GM21526 (cell line): ENCODE data around the gene WDR37.

ENCODE experiments used
- ATAC-seq: cut with Tn5 transposase; IDR thresholded peaks from one replicate; pipeline ENCODE4 v1.9.1; 2021; ENCODE audit warnings: moderate library complexity; ENCODE audit not compliant: unreplicated experiment, low FRiP score

Gene WDR37

DNA sequence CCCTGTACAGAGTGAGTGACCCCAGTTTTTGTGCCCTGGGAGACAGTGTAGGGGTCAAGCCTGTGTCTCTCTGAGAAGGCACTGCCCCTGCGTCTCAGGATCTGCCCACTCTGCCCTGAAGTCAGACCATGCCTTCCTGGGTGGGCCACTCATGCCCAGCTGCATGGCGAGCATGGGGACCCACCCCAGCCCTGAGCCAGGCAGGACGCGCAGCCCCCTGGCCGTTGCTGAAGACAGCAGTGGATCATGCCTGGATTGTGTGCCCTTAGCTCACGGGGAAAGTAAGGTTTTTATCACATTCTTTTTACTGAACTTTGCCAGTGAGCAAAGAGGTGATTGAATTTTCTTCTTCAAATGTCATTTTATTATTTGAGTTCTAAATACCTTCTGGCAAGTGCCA, 66.2 kb downstream of the WDR37 start:
- no peak for ATAC-seq

DNA sequence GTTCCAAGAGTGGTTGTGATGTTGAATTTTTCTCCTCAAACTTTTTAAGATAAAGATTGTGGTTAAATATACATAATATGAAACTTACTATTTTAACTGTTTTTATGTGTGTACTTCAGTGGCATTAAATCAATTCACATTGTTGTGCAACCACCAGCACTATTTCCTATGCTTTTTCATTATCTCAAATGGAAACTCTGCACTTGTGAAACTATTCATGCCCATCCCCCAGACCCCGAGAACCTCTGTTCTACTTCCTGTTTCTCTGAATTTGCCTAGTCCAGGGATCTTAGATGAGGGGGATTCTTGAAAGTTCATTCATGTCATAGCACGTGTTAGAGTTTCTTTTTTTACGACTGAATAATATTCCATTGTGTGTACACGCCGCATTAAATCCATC, 67.0 kb downstream of the WDR37 start:
- ATAC-seq: no peak

GRCh38 chr10:1123972-1124371, 67.8 kb downstream of the WDR37 start:
- no peak for ATAC-seq

GRCh38 chr10:1124796-1125195, 68.6 kb downstream of the WDR37 start:
- ATAC-seq: no peak

GRCh38 chr10:1126461-1126860, 70.3 kb downstream of the WDR37 start:
- ATAC-seq: no peak

GRCh38 chr10:1127629-1128028, 71.4 kb downstream of the WDR37 start:
- ATAC-seq: no peak

DNA sequence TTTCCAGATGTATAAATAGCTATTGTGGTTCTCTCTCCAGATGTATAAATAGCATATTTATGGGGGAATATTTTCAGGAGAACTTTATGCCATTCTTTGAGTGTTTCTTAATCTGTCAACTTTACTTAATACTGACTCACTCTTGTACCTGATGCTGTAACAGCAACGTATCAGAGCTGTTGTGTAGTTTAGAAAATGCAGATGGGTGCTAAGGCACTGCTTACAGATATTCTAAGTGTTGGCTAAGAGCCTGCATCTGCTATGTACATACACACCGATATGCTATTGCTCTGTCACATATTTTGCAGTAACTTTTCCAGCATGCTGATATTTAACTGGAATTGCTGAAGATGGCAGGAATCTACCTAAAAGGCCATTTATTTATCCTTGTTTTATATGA, 71.9 kb downstream of the WDR37 start:
- no peak for ATAC-seq

- no peak for ATAC-seq
Observed at GRCh38 chr10:1128649-1129048, 72.5 kb downstream of the WDR37 start.

- no peak for ATAC-seq
Observed at GRCh38 chr10:1130226-1130625, 74.0 kb downstream of the WDR37 start.

DNA sequence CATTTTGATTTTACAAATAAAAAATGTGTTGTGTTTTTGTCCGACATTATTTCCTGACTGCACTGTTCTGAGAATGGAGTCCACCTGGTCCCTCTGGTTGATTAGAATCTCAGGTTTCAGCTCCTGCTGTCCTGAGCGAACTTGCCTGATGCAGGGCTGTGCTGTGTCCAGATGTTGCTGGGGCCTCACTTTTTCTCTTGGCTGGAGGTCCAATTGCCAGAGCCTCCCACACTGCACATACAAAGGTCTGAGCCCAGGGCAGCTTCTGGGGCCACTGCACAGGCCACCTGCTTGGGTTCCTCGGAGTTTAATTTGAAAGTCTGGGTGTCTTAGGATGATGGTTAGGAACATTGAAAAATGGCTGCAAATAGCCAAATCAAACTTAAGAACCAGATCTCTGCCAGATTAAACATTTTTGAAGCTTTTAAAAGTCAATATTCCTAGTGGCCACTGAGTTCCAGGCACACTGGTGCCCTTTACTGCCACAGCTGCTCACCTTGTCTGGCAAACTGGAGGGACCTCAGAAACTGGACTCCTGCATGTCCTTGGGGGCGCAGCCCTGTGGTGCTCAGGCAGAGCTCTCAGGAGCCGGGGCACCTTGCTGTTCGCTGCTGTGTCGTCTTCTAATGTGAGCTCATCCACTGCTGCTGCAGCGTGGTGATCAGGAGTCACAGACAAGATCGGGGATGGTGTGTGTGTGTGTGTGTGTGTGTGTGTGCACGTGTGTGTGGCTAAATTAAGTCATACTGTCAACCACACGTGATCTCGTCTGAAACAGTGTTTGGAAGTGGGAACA, 75.0 kb downstream of the WDR37 start:
- no peak for ATAC-seq

GRCh38 chr10:1132584-1132983, 76.4 kb downstream of the WDR37 start:
- no peak for ATAC-seq

DNA sequence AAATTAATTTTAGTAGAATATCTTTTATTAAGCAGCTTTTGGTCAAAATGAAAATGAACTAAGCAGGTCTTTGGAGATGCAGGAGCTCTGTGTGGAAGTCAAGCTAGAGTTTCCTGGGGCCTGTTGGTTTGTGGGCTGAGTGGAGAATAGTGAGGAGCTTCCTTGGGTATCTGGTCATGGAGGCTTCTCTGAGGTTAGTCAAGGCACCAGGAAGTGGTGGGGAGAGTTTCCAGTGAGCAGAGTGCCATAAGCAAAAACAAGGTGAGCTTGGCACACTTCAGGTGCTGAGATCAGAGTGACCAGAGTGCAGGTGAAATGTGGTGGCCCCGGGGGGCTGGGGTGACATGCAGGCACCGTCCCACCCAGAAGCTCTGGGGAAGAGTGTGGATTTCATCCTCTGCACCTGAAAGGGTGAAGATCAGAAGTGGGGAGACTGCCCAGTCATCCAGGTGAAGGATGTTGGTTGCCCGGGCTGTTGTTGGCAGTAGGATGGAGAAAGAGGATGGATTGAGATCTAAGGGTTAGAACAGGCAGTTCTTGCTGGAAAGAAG, 77.4 kb downstream of the WDR37 start:
- ATAC-seq: no peak

DNA sequence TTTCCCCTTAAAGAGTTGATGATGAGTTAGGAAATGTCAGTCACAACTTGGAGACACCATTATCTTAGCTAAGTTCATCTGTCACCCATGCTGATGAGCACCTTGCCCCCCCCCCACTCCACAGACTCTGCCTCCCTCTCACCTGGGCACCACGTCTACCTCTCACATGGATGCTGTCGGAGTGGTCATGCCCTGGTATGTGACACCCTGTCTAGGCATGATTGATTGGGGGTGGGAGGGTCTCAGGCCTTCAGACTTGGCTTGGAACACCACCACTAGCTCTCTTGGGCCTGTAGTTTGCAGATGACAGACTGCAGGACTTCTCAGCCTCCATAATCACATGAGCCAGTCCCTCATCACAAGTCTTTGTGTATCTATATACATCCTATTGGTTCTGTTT, 78.0 kb downstream of the WDR37 start:
- ATAC-seq: no peak

DNA sequence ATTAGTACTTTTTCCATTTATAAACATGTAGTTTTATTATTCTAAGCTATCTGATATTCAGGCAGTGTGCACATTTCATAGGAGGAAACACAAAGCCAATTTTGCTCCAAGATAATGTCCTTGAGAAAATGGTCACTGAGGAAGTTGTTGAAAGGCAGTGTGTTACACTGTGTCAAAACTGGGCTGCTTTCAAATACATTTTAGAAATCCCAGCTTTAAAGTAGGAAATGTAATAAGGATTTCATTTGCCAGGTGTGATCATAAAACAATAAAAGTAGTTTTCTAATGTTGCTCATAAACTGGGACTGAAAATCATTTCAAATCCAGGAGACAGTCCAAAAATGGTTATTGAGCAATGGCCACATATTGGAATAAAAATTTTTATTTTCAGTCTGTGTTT, 80.1 kb downstream of the WDR37 start:
- no peak for ATAC-seq

GRCh38 chr10:1137499-1138163, 81.4 kb downstream of the WDR37 start:
- ATAC-seq: no peak

DNA sequence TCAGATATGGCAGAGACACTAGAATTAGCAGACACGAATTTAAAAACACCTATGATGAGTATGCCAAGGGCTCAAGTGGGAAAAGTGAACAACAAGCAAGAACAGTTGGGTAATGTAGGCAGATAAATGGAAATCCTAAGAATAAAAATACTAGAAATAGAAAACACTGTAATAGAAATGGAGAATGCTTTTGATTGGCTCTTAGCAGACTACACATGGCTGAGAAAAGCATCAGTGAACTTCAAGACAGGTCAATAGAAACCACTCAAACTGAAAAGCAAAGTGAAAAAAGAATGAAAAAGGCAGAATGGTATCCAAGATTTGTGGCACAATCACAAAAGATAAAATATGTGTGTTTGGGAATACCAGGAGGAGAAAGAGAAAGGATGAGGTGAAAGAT, 82.3 kb downstream of the WDR37 start:
- no peak for ATAC-seq

GRCh38 chr10:1141261-1141660, 85.1 kb downstream of the WDR37 start:
- ATAC-seq: no peak

- ATAC-seq: no peak
Observed at GRCh38 chr10:1141701-1142100, 85.5 kb downstream of the WDR37 start.

DNA sequence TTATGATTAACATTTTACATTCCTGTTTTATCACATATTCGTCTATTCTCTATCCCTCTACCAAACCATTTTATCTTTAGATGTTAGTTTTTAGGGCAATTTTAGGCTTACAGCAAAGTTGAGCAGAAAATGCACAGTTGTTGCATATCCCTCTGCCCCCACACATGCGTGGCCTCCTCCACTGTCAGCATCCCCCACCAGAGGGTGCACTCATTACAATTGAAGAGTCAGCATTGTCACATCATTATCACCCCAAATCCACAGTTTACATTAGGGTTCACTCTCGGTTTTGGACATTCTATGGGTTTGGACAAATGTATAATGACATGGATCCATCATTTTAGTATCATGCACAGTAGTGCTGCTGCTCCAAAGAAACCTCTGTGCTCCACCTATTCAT, 86.4 kb downstream of the WDR37 start:
- no peak for ATAC-seq

DNA sequence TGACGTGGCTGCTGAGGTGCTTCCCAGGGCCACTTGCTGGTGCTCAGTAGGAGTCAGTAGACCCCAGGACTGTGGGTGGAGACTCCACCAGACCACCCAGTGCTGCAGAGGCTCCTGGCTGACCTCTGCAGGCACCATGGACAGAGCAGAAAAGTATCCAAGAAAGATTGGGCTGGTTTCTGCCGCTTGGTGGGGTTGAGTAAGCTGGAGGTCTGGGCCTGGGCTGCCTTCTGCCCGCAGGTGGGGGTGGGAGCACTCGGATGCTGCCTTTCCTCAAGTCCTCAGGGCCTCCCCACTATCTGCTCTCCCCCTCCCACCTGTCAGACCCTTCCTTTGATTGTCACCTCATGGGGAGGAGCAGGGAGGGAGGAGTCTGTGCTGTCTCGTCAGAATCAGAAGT, 91.6 kb downstream of the WDR37 start:
- no peak for ATAC-seq

DNA sequence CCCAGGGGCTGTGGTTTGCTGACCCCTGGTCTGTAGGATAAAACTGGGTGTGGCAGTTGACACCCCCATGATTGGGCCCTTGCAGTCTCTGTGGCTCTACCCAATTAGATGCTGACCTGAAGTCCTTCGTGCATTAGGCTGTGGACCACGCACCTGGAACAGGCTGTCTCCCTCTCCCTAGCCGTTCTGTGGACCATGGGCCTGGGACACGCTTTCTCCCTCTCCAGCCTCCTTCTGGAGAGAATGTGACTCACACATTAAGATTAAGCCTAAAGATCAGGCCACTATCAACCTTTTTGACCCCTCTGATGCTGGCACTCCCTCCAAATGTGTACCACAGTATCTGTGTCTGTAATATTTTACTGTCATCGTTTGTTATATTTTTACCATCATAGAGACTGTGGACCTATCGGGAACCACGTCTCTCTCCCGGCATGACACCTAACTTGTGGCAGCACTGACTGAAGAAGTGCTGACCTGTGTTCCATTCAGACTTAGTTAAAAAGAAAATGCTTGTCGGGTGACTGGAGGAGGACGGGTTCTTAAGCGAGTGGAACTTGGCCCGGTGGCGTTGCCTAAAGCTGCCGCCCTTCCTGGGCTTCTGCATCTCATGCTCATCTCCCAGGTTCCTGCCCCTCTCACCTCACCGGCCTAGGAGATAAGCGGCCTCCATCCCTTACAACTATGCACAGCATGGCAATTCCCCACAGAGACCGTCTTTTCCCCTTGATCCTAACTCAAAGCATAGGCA, 92.8 kb downstream of the WDR37 start:
- no peak for ATAC-seq
